GM19025 (cell line): ENCODE measurements around the gene GRIN1.

Experiments used
- ATAC-seq: cut with Tn5 transposase; IDR thresholded peaks from one replicate; pipeline ENCODE4 v1.9.1; 2021; ENCODE audit warnings: mild to moderate bottlenecking, low read depth, moderate library complexity; ENCODE audit not compliant: unreplicated experiment

Gene GRIN1

DNA sequence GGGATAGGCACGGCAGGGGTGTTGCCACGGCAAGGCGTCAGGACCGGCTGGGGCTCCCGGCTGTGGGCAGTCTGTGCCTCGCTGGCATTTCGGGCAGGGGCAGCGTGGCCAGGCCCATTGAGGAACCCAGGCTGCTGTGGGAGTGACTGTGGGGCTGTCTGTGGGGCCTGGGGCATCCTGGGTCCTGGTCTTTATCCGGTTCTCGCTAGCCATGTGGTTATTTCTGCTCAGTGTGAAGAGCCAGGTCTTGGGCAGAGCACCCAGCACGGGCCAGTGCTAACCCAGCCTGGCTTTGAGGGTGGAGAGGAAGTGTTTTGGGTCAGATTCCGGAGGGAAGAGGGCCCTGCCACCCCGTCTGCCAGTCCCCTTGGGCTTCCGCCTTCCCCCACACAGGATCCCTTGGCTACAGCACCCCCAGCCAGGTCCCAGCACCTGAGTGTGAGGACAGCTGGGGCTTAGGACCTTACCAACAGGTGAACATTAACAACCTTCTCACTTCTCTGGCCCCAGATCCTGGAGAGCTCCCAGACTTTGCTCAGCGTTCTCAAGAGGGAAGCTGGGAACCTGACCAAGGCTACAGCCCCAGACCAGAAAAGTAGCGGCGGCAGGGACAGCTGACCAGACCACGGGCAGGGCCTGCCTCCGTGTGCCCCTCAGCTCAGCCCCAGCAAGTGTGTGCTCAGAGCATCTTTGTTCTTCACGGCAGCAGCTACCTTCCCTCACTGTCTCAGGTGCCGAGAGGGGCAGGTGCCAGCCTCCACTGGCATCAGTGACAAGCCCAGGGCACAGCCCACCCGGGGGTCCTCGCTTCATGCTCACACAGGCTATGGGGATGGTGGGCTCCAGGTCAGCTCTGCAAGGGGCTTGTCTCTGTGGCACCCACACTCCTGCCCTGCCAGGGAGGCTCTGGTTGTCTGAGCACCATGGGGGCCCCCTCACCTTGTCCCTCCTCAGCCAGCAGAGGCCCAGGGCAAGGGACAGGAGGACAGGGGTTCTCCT is 50.6 kb downstream of the GRIN1 start:
- no peak for ATAC-seq

DNA sequence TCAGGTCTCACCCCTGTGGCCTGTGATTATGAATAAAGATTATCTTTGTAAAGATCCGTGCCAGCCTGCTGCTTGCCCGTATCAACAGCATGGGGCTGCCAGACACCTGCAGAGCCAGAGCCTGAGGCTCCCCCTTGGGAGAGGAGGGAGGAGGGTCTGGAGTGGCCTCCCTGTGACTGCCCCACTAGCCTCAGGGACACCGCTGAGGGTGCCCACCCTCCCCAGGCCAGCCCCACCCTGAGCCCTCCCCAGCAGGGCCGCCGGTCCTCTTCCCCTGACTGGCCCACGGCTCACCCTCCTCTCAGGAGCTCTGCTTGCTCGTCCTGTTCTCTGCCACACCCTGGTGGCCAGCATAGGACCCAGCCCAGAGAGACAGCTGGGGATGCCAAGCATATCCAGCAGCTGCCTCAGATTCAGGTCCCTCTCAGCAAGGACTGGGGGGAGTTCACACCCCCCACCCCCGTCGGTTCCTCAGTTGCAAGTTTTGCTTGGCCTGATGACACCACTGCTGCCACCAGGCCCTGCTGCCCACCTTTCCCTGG is 51.4 kb downstream of the GRIN1 start:
- no peak for ATAC-seq

DNA sequence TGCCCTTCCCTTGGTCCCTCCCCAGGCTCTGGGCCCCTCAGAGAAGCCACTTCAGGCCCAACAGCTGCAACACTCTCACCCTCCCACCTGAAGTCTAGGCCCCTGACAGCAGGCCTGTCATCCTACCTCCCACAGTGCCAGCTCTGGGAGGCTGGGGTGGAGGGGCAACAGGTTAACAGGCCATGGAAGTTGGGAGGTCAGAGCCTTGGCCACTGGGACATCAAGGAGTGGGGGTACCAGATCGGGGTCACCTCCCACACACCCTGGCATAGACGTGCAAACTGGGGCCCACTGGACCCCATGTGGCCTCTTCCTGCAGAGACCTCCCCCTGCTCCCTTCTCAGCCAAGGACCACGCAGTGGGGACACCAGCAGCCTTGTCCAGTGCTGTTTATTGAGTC is 52.3 kb downstream of the GRIN1 start:
- no peak for ATAC-seq

DNA sequence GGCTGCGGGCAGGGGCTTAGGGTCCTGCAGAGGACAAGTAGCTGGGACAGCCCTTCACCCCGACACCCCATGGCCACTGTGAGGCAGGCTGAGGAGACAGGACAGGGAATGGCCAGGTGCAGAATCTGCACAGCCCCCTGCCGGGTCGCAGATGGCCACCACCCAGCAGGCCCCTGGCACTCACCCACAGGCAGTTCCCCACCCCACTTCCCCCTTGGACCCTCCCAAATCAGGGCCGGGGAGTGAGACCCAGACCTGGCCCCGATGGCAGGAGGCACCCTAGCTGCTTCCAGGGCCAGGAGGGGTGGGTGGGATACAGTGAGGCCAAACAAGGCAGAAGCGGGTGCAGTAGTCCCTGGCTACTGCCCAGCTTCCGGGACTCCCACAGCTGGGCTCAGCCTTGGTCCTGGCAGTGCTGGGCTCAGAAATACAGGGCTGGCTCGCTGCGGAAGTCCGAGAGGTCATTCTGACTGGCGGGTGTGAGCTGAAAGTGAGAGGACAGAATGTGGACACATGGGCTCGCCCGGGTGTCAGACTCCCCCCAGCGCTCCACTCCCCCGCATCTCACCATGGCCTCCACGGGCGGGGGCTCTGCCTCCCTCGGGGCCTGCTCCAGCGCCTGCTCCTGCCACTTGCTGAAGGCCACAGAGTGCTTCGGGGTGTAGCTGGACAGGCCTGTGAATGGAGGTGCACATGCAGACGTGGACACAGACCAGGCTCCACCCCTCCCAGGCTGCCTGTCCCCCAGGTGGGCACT is 52.9 kb downstream of the GRIN1 start:
- no peak for ATAC-seq

DNA sequence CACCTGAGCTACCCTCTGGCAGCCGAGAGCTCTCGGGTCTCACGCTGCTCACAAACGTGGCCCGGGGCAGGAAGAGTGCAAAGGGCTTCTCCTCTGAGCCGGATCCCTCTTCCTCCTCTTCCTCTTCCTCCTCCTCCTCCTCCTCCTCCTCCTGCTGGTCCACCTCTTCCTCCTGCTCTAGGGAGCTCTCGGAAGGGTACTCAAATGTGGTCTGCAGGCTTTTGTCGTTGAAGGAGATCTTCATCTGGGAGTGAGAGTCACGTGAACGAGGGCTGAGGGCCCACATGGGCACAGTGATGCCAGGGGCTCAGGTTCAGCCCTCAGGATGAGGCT is 53.5 kb downstream of the GRIN1 start:
- ATAC-seq: no peak

DNA sequence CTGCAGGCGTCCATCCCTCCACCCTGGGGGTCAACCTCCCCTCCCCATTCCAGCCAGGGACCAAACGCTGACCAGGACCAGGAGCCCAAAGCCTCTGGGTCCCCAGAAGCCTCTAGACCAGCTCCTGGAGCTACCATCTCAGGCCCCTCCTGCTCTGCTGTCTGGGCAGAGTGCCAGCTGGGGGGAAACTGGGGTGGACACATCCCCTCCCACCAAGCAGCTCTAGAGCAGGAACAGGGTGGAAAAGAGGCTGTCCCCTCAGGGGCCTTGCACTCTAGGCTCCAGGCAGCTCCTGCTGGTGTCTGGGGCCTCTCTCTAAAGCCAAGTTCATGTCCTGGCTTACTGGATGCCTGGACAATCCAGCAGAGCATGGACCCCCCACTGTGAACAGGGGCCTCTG is 53.9 kb downstream of the GRIN1 start:
- ATAC-seq: no peak

DNA sequence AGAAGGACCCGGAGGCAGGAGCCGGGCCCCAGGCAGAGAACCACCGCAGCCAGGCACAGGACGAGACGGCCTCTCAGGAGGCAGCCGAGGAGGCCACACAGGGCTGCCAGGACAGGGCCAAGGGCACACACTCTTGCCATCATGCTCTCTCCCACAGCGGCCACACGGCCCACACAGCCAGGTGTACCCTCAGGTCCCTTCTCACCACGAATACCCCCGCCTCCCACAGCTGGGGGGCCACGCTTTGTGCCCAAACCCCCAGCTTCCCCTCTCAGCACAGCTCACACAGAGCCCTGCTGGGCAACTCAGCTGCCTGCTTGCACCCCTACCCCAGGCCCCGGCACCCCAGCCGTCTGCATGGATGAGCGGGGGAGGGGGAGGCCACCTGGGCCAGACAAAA is 54.8 kb downstream of the GRIN1 start:
- no peak for ATAC-seq

GRCh38 chr9:137194388-137194787 is 55.4 kb downstream of the GRIN1 start:
- no peak for ATAC-seq

DNA sequence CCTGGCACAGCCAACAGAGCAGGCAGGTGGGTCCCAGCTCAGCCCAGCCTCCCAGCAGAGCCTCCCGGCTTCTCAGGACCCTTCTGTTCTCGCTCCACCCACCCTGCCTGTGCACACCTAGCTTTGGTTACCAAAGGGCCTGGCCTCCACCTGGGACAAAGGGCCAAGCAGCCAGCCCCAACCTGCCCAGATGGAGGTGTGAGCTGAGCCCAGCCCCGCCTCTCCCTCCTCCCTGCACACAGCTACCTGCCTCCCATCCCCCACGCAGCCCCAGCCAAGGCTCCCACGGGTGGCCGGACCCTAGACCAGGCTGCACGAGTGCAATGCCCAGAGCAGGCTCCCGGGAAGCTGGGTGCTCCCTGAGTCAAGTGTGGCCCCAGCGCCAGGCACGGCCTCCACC is 56.0 kb downstream of the GRIN1 start:
- ATAC-seq: no peak

DNA sequence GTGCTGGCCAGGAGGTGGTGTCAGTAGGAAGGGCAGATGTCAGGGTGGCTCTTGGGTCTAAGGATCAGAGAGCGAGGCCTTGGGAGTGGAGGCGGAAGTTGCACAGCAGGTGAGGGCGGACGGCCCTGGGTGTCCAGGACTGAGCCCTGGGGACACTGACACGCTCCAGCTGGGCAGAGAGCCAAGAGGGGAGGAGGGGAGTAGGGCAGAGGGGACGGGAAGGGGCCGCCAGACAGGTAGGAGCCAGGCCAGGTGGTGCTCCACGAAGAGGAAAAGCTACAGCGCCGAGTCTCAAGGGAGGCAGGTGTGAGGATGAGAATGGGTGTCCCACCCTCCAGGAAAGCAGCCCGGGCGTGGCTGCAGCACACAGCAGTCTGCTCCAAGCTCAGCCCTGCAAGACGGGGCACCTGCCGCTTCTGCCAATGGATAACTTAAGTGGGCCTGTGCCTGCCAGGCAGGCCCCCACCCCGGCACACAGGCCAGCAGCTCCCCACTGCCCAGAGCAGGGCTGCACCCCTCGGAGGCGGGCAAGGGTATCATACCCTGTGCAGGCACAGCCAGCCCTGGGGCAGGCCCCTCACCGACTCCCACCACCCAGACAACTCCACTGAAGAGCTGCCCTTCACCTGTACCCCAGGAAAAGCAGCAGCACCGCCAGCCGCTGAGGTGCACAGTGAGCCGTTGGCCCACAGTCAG is 56.7 kb downstream of the GRIN1 start:
- no peak for ATAC-seq

DNA sequence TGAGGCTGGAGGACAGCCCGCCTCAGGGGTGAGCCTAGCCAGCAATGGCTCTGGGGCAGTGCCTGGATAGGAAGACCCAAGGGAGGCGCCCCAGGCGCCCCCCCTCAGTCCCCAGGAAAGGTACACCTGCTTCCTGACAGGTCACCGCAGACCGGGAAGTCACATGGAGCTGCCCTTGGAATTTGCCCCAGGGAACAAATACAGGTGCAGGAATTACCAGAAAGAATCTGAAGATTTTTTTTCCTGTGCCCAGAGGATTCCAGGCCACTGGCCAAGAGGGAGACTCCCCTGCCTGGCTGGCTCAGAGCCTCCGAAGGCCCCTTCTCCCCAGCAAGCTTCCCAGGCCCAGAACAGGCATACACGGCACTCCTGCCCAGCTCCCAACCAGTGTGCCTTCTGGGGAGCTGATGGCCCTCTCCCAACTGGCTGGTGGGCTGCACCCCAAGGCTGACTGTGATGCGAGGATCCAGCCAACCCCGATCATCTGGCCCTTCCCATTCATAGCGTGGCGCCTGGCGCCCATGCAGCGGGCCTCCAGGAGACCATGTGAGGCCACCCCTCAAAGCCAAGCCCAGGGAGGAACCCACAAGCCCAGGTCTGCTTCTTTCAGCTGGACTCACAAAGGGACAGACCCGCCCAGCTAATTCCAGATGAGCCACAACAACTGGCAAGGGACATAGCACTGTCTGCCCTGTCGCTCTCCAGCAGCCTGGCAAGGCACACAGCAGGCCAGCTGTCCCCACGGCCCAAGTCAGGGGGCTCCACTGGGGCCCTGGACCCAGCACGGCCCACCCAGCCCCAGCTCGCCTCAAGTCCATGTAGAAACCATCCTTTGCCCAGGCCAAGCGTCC is 59.3 kb downstream of the GRIN1 start:
- no peak for ATAC-seq

GRCh38 chr9:137198902-137199283 is 59.9 kb downstream of the GRIN1 start:
- ATAC-seq: no peak

DNA sequence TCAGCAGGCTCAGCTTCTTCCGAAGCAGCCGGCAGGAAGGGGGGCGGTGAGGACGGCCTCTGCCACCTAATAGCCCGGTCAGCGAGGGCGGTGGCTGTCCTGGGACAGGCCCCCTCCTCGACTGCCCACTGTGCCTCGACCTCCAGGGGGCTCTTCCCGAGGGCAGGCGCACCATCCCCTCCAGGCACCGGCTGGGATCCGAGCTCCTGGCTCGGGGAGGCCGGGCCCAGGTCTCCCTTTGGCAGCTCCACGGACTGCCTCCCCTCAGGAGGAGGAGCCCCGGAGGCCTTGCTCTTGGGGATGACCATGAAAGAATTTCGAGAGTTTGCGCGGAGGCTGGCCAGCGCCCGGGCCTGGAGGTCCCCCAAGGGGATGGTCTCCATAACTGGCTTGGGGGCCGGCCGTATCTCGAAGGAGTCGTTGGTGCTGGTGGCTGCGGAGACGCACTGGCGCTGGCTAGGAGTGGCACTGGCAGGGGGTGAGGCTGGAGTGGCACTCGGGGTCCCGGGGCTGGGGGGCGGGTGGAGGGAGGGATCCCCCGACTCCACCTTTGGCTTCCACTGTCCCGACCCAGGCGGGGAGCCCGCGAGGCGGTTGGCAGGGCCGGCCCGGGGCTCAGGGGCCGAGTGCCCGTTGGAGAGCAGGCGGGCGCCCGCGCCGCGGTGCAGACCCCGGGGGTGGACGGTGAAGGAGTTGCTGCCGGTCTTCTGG is 60.6 kb downstream of the GRIN1 start:
- no peak for ATAC-seq

GRCh38 chr9:137200311-137201204 is 61.6 kb downstream of the GRIN1 start, which contains the start of gene TPRN:
Gene TPRN (minus strand): TSS chr9:137200741. CDS start chr9:137200711, 30 bp downstream.
- peak; percentile 85 for ATAC-seq

- ATAC-seq: no peak
Observed at GRCh38 chr9:137201205-137201868, 62.4 kb downstream of the GRIN1 start.

DNA sequence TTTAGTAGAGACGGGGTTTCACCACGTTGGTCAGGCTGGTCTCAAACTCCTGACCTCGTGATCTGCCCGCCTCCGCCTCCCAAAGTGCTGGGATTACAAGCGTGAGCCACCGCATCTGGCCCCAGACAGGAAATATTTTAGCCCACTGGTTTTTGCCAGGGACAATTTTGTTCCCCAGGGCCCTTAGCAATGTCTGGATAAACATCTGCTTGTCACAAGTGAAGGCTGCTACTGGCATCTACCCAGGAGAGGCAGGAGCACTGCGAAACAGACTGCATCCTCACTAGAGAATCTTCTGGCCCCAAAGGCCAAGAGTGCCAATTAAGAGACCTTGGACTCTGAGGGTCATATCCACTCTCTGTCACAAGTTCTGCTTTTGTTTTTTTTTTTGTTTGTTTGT is 64.0 kb downstream of the GRIN1 start:
- ATAC-seq: no peak

DNA sequence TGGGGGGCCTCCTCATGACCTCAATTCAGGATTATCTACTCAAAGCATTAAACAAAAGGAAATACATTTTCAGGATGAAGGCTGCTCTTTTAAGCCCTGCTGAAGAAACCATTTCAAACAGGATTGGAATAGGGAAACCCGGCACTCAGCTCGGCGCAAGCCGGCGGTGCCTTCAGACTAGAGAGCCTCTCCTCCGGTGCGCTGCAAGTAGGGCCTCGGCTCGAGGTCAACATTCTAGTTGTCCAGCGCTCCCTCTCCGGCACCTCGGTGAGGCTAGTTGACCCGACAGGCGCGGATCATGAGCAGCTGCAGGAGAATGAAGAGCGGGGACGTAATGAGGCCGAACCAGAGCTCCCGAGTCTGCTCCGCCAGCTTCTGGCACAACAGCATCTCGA is 65.8 kb downstream of the GRIN1 start:
- no peak for ATAC-seq
